Lower lobe of right lung (tissue), 2 donors: ENCODE data around the gene GRK4. TPM values are rescaled to one million over a fixed set of nuclear protein-coding genes. Genes with fewer than 3 reads are reported as not detected.

Experiments
- ATAC-seq, 2 donors: fragments of 200-7000 bp; cut with Tn5 transposase; one replicate each; pipeline ENCODE4 v1.9.1; 2020 to 2022; ENCODE audit warnings: mild to moderate bottlenecking in 2 of 2, moderate library complexity in 2 of 2
- DNase-seq: peaks from one replicate; pipeline ENCODE4 v3.0.0-alpha.2; 2020
- H3K27ac ChIP-seq: fragments of 200-600 bp; one replicate; pipeline ENCODE4 v1.8.0; 2022
- H3K27me3 ChIP-seq: fragments of 200-600 bp; one replicate; pipeline ENCODE4 v1.8.0; 2022; ENCODE audit warnings: low read depth
- H3K36me3 ChIP-seq: fragments of 200-600 bp; one replicate; pipeline ENCODE4 v1.8.0; 2022; ENCODE audit warnings: mild to moderate bottlenecking
- H3K4me1 ChIP-seq: fragments of 200-600 bp; one replicate; pipeline ENCODE4 v1.8.0; 2022
- H3K4me3 ChIP-seq: fragments of 200-600 bp; one replicate; pipeline ENCODE4 v1.8.0; 2022; ENCODE audit warnings: mild to moderate bottlenecking
- H3K9me3 ChIP-seq: fragments of 200-600 bp; one replicate; pipeline ENCODE4 v1.8.0; 2022
- CTCF ChIP-seq: fragments of 200-600 bp; IDR thresholded peaks from one replicate; pipeline ENCODE4 v1.8.0; 2022; ENCODE audit warnings: antibody characterized with exemption, mild to moderate bottlenecking
- intact Hi-C: fragments of 100-400 bp; cut with DNase I; formaldehyde crosslinking; loops from one replicate; pipeline ENCODE4 v1.11.0; 2022
- total RNA-seq: library from RNA; stranded (reverse); fragmentation: NEBNext Ultra II Directional; extraction: Animal tissue kit (Norgen Biotek cat#: 25700); gene quantifications from one replicate; pipeline ENCODE4 v1.2.1, GENCODE V29; 2021
- donor health status: DM: no; HTN: yes; CAD: no; lungs with severe emphysema.

The GRK4 gene
- total RNA-seq, 1 donor from 2014 or later, result 7.1 TPM

GRCh38 chr4:2961811-2962441, 1.4 kb upstream of the GRK4 start:
- Histone ChIP-seq H3K27ac (peak overlapping the region; percentile 85), H3K9me3 (no peaks in the 10 kb centered on the region), H3K36me3 (peaks cover 17% of the 10 kb centered on the region), H3K27me3 (no peaks in the 10 kb centered on the region), H3K4me1 (peaks cover 41% of the 10 kb centered on the region), H3K4me3 (peak overlapping the region; percentile 72)
- intact Hi-C loops, result no loop called here
- ATAC-seq (no peak), DNase-seq (no peak)
- no peak for TF ChIP-seq CTCF

DNA sequence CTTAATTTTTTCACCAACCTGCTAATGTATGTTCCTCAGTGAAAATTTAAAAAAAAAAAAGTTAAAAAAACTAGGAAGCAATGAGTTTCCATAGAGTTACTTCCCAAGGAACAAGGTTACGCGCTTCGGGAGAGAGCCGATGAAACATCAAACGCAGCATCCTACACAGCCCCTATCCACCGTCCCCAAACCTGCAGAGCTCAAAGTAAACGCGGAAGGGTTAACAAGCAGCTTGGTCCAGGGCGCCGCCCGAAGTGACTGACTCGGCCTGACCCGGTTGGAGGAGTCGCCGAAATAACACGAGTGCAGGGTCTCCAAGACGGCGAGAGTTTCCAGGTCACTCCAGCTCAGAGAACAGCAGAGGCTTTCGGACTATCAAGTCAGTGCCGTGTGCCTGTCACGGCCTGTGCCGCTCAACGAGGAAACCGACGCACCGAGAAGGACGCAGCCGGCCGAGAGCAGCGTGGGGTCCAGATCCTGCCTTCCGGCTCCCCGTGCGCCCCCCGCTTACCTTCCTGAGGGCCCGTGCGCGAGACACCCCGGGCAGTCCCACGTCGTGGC, 677 bp upstream of the GRK4 start:
- DNase-seq, result peak; percentile 68
- ATAC-seq, result peak; percentile 53 to 57
- peaks cover 41% of the 10 kb centered on the region for H3K4me1 ChIP-seq
- peak overlapping the region; percentile 72 for H3K4me3 ChIP-seq
- H3K9me3 ChIP-seq, result no peaks in the 10 kb centered on the region
- TF ChIP-seq CTCF, result no peak
- peaks cover 9% of the 10 kb centered on the region for H3K36me3 ChIP-seq
- no peaks in the 10 kb centered on the region for H3K27me3 ChIP-seq
- peak overlapping the region; percentile 85 for H3K27ac ChIP-seq
- intact Hi-C loops, result no loop called here

GRCh38 chr4:2963966-2964471, 648 bp downstream of the GRK4 start:
- no peak for TF ChIP-seq CTCF
- DNase-seq (no peak), ATAC-seq (peak; percentile 79 to 83)
- H3K9me3 ChIP-seq, result no peaks in the 10 kb centered on the region
- no peaks in the 10 kb centered on the region for H3K36me3 ChIP-seq
- intact Hi-C loops, result no loop called here
- peaks cover 31% of the 10 kb centered on the region for H3K4me1 ChIP-seq
- H3K27me3 ChIP-seq, result no peaks in the 10 kb centered on the region
- peak overlapping the region; percentile 85 for H3K27ac ChIP-seq
- H3K4me3 ChIP-seq, result peak overlapping the region; percentile 72

DNA sequence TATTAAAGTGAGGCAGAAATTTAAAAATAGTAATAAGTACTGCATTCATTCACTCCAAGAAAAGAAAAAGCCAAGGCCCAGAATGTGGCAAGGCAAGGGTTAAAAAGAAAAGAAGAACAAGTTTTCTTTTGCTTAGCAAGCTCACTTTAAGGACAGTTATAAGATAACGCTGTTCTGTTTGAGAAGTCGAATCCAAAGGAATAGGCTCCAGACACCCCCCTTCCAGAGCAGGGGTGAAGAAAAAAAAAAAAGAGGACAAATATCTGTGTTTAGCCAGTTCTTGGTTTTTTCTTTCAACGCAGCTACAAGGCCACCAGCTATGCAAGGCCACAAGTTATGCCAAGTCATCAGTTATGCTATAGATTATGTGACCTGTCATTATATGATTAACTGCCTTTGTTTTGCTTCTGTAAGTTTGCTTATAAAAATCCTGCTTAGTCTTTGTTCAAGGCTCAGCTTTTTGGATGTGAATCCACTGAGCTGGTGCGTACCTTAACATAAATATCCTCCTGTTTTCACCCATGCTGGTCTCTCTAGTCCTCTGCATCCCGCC, 1.4 kb downstream of the GRK4 start:
- Histone ChIP-seq H3K36me3 (no peaks in the 10 kb centered on the region), H3K4me1 (peaks cover 29% of the 10 kb centered on the region), H3K27me3 (no peaks in the 10 kb centered on the region), H3K4me3 (peak overlapping the region; percentile 72), H3K27ac (no peak overlapping the region), H3K9me3 (no peaks in the 10 kb centered on the region)
- DNase-seq (no peak), ATAC-seq (no peak)
- intact Hi-C loops, result no loop called here
- no peak for TF ChIP-seq CTCF

GRCh38 chr4:2965262-2965661, 1.9 kb downstream of the GRK4 start:
- intact Hi-C loops, result no loop called here
- DNase-seq (no peak), ATAC-seq (no peak)
- peaks cover 24% of the 10 kb centered on the region for H3K4me1 ChIP-seq
- no peaks in the 10 kb centered on the region for H3K9me3 ChIP-seq
- H3K36me3 ChIP-seq, result no peaks in the 10 kb centered on the region
- no peak overlapping the region for H3K27ac ChIP-seq
- H3K4me3 ChIP-seq, result no peak overlapping the region
- no peak for TF ChIP-seq CTCF
- H3K27me3 ChIP-seq, result no peaks in the 10 kb centered on the region
